HG03025 (cell line): ENCODE results near the gene ZFP36L1.

Experiments used
- ATAC-seq: cut with Tn5 transposase; IDR thresholded peaks from one replicate; pipeline ENCODE4 v1.9.1; 2021; ENCODE audit warnings: mild to moderate bottlenecking, moderate library complexity; ENCODE audit not compliant: unreplicated experiment, low FRiP score

Gene ZFP36L1

DNA sequence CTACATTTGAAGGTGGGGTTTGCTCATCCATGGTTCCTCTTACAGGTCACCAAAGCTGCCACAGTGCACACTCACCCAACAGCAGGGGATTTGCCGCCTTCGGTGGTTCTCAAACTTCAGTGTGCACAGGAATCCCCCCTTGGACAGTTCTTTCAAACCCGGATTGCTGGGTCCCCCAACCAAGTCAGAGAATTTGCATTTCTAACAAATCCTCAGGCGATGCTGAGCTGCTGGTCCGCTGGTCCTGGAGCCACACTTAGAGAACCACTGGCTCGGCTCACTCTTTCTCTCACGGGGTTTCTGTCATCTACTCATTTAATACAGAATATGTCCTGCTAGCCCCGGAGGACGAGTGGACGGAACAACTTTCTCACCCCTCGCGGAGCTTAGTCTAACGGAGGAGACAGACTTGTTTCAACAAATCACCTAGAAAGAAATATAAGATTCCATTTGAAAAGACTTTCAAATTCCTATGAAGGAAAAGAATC is 24.1 kb upstream of the ZFP36L1 start:
- no peak for ATAC-seq

DNA sequence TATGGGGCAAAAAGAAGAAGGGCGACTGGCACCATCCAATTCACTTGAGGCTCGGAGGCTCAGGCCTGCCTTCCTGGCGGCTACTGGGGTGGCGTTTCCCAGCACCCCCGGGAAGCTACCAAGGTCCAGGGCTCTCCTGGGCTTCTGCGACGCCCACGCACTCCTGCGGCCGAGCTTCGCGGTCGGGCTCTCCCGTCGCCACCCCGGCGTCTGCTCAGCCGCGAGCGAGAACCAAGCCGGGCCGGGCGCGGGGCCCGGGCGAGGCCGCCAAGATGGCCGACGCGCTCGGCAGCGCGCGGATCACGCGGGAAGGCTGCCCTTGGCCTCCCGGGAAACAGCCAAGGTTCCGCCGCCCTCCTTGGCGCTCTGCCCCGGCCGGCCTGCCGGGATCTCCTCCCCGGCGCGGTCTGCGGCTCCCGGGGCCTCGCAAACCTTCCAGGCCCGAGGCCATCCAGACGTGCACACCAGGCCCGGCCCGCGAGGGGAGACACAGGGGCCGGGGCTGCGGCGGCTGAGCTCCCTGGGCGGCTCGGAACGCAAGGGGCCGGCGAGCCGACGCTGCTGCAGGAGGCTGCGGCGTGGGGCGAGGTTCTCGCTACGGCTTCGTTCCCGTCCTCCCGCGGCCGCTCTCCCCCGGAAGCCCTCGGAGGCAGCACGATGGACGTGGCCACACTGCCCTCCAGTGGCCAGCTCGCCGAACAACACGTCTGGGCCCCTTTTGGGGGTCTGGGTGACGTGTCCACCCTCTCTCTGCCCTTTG is 23.5 kb upstream of the ZFP36L1 start:
- ATAC-seq, result peak; percentile 44

DNA sequence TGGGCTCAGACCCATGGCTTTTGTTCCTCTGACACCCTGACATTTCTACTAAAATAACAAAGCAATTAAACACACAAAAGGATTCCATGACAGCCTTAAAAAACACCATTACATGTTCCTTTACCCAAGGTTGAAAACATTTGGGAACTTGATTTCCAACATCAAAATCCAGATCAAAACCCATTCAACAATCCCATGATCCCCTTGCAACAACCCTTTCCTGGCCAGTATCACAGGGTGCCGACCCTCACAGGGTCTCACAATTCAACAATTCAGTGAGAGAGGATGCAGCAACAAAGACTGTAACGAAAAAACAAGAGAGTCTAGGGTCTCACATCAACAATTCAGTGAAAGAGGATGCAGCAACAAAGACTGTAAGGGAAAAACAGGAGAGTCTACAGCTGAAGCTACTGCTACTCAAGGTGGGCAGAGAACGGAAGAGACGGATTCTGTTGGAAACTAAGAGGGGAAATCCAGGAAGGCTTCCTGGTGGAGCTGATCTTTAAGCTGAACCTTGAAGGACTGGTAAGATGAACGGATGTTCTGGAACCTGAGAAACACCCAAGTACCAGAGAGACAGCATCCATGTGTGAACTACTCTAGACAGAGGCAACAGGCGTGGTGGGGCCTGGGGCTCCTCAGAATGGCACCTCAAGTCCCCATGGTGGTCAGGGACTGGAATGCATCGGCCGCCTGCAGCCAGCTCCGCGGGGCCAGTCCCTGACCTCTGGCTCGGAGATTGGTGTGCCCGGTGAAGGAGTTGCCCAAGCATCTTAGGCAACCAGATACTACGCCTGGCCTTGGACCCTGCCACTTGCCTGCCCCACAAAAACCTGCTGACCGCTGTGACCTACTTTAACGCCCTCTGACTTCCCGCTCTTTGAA is 22.7 kb upstream of the ZFP36L1 start:
- ATAC-seq, result no peak

- no peak for ATAC-seq
These were observed 21.9 kb upstream of the ZFP36L1 start for GRCh38 chr14:68814539-68815297.

GRCh38 chr14:68814238-68814538 is 21.3 kb upstream of the ZFP36L1 start:
- no peak for ATAC-seq

DNA sequence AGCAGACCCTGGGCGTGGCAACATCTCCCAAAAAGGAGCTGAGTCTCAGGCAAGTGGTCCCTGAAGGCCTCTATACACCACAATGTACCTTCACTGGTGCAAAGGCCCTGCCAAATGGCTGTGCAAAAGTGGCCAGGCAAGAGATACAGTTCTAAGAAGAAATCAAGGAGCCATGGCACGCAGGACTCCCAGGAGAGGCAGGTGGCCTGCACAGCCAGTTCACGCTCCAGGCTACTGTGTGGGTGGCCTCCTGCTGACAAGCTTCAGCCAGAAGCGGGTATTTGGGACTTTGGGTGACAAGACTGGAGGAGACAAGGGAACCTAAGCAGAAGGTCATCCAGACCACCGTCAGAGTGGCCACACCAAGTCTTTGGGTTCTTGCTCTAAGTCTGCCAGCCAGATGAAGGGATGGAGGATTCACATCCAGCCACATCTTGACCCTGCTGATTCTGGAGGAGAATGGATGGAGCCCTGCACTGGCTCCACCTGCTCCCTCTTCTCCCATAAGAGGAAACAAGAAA is 20.5 kb upstream of the ZFP36L1 start:
- no peak for ATAC-seq

DNA sequence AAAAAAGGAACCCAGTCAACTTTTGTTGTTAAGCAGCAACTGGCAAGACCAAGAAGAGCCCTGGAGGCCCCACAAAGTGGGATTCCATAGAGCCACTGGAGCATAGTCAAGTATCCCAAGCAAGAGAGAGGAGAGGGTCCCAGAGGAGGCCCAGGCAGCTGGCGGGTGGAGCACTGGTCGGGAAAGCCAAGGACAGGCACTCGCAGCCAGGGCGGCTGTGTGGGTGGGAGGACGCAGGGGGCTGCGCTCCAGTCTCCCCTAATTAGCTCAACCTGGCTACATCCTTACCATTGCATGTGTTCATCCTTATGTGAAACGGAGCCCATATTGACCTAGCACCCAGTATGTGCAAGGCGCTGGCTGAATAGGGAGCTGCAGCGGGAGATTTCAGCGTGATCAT is 18.3 kb upstream of the ZFP36L1 start:
- ATAC-seq, result no peak

- no peak for ATAC-seq
These were observed 17.6 kb upstream of the ZFP36L1 start for GRCh38 chr14:68810173-68811153.

DNA sequence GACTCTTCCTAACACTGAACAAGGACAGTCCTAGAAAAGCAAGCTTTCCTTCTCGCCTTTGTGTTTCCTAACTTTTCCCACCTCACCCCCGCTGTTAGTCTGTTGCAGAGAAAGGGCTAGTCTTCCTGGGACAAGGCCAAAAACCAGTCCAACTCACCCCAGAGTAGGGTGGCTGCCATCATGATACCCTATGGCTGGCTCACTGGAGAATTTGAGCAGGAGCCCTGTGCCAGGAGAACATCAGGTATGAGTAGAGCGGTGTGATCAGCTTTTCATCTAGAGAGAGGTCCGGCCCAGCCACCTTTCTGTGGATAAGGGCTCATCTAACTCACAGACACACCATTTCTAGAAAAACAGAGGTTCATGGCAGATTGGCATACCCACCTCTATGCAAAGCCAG is 16.7 kb upstream of the ZFP36L1 start:
- no peak for ATAC-seq

DNA sequence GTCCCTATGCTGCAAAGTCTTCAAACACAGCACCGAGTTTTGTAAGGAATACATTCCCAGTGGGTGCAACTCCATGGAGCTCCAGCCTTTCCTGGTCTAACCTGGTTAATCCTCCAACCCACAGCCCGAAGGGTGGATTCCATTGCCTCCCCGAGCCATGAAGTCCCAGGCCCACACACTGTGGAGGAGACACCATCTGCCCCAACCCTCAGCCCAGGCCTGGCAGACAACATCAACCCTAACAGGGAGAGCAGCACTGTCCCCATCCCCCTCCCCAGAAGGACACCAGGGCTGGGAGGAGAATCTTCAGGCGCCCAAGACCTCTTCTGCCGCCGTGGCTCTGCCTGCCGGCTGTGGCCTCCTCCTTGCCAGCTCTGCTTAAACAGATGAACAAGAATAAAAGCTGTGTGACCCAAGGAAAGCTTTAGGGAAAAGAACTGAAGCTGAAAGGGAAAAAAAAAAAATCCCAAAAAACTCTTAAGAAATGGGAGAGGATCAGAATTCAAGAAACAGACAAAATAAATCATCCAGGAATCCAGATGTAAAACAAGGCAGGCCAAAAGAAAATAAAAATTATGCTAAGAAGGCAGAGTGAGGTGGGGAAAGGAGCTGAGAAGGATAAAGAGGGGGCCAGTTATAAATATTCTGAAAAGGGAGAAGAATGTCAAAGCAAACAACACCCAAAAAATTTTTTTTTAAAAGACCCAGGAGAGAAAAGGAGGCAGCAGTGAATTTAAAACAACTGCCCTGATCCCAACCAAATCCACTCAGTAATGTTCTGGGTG is 16.0 kb upstream of the ZFP36L1 start:
- no peak for ATAC-seq

- no peak for ATAC-seq
These were observed 15.1 kb upstream of the ZFP36L1 start for GRCh38 chr14:68807987-68808386.

DNA sequence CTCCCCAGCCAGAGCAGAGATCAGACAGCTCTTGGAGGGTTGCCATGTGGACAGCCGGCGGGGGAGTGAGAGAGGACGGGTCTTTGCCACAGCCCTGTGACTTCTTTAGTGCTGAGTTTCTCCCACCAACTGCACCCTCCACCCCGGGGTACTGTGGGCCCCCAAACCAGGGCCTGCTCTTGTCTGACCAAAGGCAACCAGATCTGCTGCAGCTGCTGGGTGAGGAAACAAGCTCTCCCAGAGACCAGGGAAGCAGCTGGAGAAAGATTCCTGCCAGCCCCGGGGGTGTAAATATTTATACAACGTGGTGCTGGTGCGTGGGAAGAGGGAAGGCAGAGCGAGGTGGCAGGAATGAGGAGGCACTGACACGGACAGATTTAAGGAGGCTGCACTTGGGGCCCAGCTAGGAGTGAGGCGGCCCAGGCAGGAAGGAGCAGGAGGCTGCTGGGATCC is 14.3 kb upstream of the ZFP36L1 start:
- no peak for ATAC-seq

- ATAC-seq, result no peak
These were observed 13.8 kb upstream of the ZFP36L1 start for GRCh38 chr14:68806526-68807147.

DNA sequence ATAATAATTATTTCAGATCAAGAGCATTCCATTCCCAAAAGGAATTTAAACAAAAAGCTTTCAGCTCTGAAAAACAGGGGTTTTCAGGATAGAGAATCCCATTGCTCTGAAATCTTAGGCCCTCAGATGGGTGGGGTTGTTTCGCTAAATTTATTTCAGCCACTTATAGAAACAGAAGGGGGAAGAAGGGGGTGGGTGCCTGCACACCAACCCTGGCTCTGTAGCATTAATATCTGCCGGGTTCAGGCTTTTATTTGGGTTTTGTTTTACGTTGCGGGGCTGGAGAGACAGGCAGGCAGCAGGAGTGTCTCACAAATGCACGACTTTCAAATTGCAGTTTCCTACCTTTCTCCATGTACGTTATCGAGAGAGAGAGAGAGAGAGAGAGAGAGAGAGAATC is 12.5 kb upstream of the ZFP36L1 start:
- no peak for ATAC-seq

- ATAC-seq, result no peak
These were observed 8.8 kb upstream of the ZFP36L1 start for GRCh38 chr14:68801631-68802030.

- no peak for ATAC-seq
These were observed 8.1 kb upstream of the ZFP36L1 start for GRCh38 chr14:68800953-68801352.

DNA sequence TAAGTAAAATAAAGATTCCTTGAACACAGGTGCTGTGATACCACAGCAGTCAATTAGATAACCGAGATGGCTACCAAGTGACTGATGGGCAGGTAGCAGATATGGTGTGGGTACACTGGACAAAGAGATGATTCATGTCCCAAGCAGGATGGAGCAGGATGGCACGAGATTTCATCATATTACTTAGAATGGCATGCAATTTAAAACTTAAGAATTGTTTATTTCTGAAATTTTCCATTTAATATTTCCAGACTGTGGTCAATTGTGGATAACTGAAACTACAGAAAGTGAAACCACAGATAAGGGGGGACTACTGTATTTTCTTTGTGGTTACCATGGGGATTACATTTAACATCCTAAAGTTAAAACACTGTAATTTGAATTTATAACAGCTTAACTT is 7.5 kb upstream of the ZFP36L1 start:
- no peak for ATAC-seq

DNA sequence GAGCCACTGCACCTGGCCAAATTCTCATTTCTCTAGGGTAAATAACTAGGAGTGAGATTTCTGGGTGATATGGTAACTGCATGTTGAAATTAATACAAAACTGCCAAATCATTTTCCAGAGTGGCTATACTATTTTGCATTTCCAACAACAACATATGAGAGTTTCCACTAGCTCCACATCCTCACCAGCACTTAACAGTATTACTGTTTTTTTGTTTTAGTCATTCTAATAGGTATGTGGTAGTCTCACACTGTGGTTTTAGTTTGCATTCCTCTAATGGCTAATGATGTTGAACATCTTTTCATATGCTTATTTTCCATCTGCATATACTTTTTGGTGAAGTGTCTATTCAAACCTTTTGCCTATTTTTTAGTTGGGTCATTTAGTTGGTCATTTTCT is 5.8 kb upstream of the ZFP36L1 start:
- ATAC-seq, result no peak
